ENCODE results near the gene STK38L. TPM values are rescaled to one million over a fixed set of nuclear protein-coding genes. Genes with fewer than 3 reads are reported as not detected.

The STK38L gene
- total RNA-seq, 3 donors from 2014 or later = 29.4 to 48.8 (median 37.9) TPM

GRCh38 chr12:27335364-27336281 is 91.5 kb downstream of the STK38L start:
- intact Hi-C loops (cut with DNase I; ENCODE audit: low total_unique reads) = no loop called here
- no peaks in the 10 kb centered on the region for H3K27me3 ChIP-seq
- no peak overlapping the region for H3K27ac ChIP-seq
- TF ChIP-seq POLR2A (IDR thresholded peaks at IDR 0.05) (no peak), POLR2AphosphoS5 (IDR thresholded peaks at IDR 0.05) (no peak)
- TF ChIP-seq, protein P1, sequence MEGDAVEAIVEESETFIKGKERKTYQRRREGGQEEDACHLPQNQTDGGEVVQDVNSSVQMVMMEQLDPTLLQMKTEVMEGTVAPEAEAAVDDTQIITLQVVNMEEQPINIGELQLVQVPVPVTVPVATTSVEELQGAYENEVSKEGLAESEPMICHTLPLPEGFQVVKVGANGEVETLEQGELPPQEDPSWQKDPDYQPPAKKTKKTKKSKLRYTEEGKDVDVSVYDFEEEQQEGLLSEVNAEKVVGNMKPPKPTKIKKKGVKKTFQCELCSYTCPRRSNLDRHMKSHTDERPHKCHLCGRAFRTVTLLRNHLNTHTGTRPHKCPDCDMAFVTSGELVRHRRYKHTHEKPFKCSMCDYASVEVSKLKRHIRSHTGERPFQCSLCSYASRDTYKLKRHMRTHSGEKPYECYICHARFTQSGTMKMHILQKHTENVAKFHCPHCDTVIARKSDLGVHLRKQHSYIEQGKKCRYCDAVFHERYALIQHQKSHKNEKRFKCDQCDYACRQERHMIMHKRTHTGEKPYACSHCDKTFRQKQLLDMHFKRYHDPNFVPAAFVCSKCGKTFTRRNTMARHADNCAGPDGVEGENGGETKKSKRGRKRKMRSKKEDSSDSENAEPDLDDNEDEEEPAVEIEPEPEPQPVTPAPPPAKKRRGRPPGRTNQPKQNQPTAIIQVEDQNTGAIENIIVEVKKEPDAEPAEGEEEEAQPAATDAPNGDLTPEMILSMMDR (IDR thresholded peaks at IDR 0.05) = no peak
- H3K9me3 ChIP-seq = no peaks in the 10 kb centered on the region
- no peaks in the 10 kb centered on the region for H3K4me1 ChIP-seq
- H3K36me3 ChIP-seq = no peaks in the 10 kb centered on the region
- no peak overlapping the region for H3K4me3 ChIP-seq
- no peak for DNase-seq (ENCODE audit: low spot score in 2 of 2)

GRCh38 chr12:27336282-27336653 is 92.2 kb downstream of the STK38L start:
- no peak for TF ChIP-seq POLR2AphosphoS5 (IDR thresholded peaks at IDR 0.05)
- TF ChIP-seq, protein P1 (IDR thresholded peaks at IDR 0.05) = no peak
- TF ChIP-seq POLR2A (IDR thresholded peaks at IDR 0.05) = no peak
- Histone ChIP-seq H3K27ac (no peak overlapping the region), H3K9me3 (no peaks in the 10 kb centered on the region), H3K36me3 (no peaks in the 10 kb centered on the region), H3K4me1 (no peaks in the 10 kb centered on the region), H3K4me3 (no peak overlapping the region), H3K27me3 (no peaks in the 10 kb centered on the region)
- intact Hi-C loops (cut with DNase I; ENCODE audit: low total_unique reads) = no loop called here
- no peak for DNase-seq (ENCODE audit: low spot score in 2 of 2)

GRCh38 chr12:27337376-27337775 is 93.3 kb downstream of the STK38L start:
- H3K4me1 ChIP-seq = no peaks in the 10 kb centered on the region
- no peaks in the 10 kb centered on the region for H3K9me3 ChIP-seq
- H3K4me3 ChIP-seq = no peak overlapping the region
- H3K27ac ChIP-seq = no peak overlapping the region
- H3K27me3 ChIP-seq = no peaks in the 10 kb centered on the region
- TF ChIP-seq, protein P1 (IDR thresholded peaks at IDR 0.05) = no peak
- TF ChIP-seq POLR2A (IDR thresholded peaks at IDR 0.05) (no peak), POLR2AphosphoS5 (IDR thresholded peaks at IDR 0.05) (no peak)
- intact Hi-C loops (cut with DNase I; ENCODE audit: low total_unique reads) = no loop called here
- no peak for DNase-seq (ENCODE audit: low spot score in 2 of 2)
- no peaks in the 10 kb centered on the region for H3K36me3 ChIP-seq

DNA sequence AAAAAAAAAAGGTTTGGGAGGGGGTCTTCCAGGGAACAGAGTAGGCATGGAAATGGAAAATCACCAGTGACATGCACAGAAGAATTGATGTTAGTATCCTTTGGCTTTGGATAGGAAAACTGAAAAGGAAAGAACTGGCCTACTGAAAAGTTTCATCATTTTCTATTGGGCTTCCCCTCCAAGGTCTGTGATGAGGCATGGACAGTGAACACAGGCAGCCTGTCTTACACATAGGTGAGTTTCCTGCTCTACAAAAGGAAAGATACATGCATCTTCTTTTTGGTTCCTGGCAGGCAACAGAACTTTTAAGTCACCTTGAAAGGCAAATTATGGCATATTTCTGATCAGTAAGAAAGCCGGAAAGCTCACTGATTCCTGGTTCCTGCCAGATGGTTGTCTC is 94.4 kb downstream of the STK38L start:
- TF ChIP-seq POLR2A (IDR thresholded peaks at IDR 0.05) (no peak), POLR2AphosphoS5 (IDR thresholded peaks at IDR 0.05) (no peak)
- TF ChIP-seq, protein P1 (IDR thresholded peaks at IDR 0.05) = no peak
- DNase-seq (ENCODE audit: low spot score in 2 of 2) = no peak
- Histone ChIP-seq H3K27ac (no peak overlapping the region), H3K9me3 (no peaks in the 10 kb centered on the region), H3K36me3 (no peaks in the 10 kb centered on the region), H3K4me1 (no peaks in the 10 kb centered on the region), H3K4me3 (no peak overlapping the region), H3K27me3 (no peaks in the 10 kb centered on the region)
- intact Hi-C loops (cut with DNase I; ENCODE audit: low total_unique reads) = no loop called here

DNA sequence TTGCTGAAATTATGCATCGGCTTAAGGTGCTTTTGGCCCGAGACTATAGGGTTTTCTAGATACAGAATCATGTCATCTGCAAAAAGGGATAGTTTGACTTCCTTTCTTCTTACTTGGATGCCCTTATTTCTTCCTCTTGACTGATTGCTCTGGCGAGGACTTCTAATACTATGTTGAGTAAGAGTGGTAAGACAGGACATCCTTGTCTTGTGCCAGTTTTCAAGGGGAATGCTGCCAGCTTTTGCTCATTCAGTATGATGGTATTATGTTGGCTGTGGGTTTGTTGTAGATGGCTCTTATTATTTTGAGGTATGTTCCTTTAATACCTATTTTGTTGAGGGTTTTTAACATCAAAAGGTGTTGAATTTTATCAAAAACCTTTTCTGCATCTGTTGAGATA is 96.9 kb downstream of the STK38L start:
- TF ChIP-seq POLR2AphosphoS5 (IDR thresholded peaks at IDR 0.05) (no peak), POLR2A (IDR thresholded peaks at IDR 0.05) (no peak)
- TF ChIP-seq, protein P1 (IDR thresholded peaks at IDR 0.05) = no peak
- Histone ChIP-seq H3K4me3 (no peak overlapping the region), H3K4me1 (no peaks in the 10 kb centered on the region), H3K27ac (no peak overlapping the region), H3K36me3 (no peaks in the 10 kb centered on the region), H3K9me3 (no peaks in the 10 kb centered on the region), H3K27me3 (no peaks in the 10 kb centered on the region)
- intact Hi-C loops (cut with DNase I; ENCODE audit: low total_unique reads) = no loop called here
- DNase-seq (ENCODE audit: low spot score in 2 of 2) = no peak
